HG03571 (cell line): Measurements from ENCODE around the gene SLC31A1.
A peak's percentile ranks its signal among the peaks of the same experiment; 100 is the strongest.
"Not testable (repeated sequence)": the region's sequence is repeated elsewhere in the genome, so short reads cannot be mapped to it uniquely, and the experiment has no call there.

Source experiments
- ATAC-seq: cut with Tn5 transposase; IDR thresholded peaks from one replicate; pipeline ENCODE4 v1.9.1; 2021; ENCODE audit not compliant: unreplicated experiment

The SLC31A1 gene

DNA sequence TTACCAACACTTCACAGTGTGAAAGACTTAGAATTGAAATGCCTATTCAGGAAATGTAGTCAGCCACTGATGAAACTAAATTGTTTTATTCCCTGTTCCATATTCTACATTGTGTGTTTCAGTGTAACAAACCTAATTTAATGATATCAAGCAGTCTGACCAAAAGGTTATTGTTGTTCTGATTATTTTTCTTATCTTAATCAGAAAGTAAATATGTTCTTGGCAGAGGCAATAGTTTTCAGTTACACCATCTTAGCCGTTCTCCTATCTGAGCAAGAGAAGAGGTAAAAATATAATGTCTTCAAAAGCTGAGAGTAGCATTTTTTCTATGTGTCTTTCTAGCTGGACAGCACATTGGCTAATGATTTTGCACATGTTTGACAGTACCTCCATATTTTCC, 36.9 kb downstream of the SLC31A1 start:
- ATAC-seq: no peak

DNA sequence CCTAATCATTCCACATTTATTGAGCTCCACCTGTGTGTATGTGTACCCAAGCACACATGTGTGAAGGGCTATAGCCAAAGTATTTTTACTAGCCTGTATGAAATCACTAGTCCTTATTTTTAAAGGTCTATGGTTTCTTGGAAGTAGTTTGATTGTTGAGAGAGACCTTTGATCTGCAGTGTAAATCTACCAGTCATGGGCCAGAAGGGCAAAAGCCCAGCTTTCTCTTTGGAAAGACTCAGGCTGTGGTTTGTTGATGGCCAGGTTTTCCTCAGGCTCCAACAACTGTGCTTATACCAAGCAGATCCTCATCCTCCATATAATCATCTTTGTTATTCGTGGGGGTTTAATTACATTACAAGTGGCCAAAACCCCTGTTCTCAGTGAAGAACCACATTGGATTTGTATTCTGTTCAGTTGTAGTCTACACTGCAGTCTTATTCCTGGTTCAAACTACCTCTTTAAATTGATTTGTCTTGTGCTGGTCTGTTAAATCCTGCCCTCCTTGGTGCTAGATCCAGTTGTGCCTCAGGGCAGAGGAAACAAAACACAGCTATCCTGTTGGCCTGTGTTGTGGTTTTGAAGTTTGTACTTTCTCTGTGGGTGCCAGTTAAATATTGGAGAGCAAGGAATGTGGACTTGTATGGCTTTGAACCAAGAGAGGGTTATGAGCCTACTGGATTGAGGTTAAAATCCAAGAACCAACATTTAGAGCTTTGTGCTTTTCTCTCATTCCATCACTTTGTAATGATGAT, 40.8 kb downstream of the SLC31A1 start:
- no peak for ATAC-seq

GRCh38 chr9:113266174-113266573, 44.8 kb downstream of the SLC31A1 start:
- ATAC-seq: no peak

DNA sequence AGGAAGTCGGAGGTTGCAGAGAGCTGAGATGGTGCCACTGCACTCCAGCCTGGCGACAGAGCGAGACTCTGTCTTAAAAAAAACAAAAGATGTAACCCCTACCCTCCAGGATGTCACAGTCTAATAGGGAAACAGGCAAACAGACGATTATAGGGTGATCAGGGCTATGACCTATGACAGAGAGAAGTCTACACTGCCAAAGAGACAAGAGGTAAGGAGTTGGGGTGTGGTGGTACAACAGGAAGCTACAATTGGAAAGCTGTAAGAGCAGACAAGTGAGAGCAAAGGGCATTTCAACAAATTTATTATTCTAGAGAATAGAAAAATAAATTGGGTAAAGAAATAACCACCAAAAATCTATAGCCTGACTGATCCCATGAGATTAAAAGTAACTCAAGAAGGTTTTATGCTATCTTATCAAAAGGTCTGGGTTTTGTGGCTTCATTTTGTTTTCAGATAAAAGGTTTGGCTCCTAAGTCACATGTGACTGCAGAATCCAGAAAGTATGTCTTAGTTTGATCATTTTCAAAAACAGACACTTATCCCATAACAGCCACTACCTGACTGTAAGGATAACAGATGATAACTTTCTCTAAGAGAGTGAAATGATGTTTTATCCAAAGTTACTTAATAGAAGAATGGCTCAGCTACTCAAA, 46.7 kb downstream of the SLC31A1 start:
- ATAC-seq: no peak

DNA sequence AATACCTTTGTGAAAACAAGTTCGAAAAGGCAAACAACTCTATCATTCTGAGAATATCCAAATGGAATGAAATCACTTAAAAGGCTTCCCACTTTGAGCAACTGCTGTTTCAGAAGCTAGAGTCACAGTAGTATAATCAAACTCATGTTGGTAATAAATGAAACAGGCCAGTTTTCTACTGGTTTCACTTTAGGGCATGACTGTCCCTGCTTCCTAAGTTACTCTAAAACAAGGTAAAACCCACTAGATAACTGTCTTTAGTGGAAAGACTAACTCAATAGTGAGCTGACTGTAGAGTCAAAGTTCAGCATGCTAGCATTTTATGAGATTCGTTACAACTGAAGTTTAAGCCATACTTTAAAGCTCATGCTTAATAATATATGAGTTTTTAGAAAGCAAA, 48.0 kb downstream of the SLC31A1 start:
- no peak for ATAC-seq

DNA sequence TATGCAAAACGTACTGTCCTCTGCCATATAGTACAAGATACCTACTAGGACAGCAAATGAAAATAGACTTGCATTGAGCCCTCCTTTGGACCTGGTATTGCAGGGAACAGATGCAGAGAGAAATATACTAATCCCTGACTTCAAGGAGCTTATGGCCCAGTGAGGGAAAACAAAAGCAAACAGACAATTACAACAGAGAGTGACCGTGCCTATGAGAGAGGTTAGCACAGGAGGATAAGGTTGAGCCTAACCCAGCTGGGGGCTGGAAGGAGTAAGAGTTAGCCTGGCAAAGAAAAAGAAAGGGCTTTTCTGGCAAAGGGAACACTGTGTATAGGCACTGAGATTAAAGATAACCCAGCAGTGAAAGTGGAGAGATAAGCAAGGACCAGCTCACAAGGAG, 48.5 kb downstream of the SLC31A1 start:
- no peak for ATAC-seq

- ATAC-seq: peak; percentile 11
These were observed 53.3 kb downstream of the SLC31A1 start for GRCh38 chr9:113274474-113275156.

- ATAC-seq: peak; percentile 95
These were observed 54.1 kb downstream of the SLC31A1 start, which contains the start of the genes CDC26 and PRPF4 for GRCh38 chr9:113275157-113276131. CDC26 (minus strand) TSS chr9:113275572; CDS start chr9:113272507, 3,065 bp downstream. PRPF4 (plus strand) TSS chr9:113275658; CDS start chr9:113275744, 86 bp downstream.

- ATAC-seq: no peak
These were observed 57.5 kb downstream of the SLC31A1 start for GRCh38 chr9:113278840-113279239.

GRCh38 chr9:113281356-113281755, 60.0 kb downstream of the SLC31A1 start:
- ATAC-seq: no peak

GRCh38 chr9:113289091-113289490, 67.7 kb downstream of the SLC31A1 start:
- no peak for ATAC-seq

DNA sequence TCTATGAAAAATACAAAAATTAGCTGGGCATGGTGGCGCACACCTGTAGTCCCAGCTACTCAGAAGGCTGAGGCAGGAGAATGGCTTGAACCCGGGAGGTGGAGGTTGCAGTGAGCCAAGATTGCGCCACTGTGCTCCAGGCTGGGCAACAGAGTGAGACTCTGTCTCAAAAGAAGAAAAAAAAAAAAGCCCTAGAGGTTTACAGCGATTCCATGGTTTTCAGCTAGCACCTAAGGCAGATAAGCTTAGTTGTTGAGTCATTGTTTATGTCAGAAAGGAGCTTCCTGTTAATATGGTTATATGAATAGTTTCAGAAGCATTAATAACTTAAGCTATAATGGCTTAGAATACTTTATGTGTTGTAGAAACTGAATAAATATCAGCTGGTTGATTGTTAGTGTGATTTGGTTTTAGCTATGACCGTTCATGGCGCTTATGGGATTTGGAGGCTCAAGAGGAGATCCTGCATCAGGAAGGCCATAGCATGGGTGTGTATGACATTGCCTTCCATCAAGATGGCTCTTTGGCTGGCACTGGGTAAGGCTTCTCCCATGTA, 68.8 kb downstream of the SLC31A1 start:
- ATAC-seq: no peak

DNA sequence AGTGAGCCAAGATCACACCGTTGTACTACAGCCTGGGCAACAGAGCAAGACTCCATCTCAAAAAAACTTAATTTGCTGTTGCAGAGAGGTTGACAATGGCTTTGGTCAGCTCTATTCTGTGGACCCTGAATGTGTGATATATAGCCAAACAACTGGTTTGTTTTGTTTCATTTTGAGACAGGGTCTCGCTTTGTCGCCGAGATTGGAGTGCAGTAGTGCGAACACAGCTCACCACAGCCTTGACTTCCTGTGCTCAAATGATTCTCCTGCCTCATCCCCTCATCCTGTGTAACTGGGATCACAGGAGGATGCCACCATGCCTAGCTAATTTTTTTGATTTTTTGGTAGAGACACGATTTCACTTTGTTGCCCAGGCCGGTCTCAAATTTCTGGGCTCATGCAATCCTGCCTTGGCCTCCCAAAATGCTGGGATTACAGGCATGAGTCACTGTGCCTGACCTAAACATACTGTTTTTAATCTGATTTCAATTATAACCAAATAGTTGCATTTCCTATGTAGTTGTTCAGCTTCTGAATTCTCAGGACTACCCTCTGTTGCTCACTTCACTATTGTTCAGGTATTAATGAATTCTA, 72.0 kb downstream of the SLC31A1 start:
- no peak for ATAC-seq

DNA sequence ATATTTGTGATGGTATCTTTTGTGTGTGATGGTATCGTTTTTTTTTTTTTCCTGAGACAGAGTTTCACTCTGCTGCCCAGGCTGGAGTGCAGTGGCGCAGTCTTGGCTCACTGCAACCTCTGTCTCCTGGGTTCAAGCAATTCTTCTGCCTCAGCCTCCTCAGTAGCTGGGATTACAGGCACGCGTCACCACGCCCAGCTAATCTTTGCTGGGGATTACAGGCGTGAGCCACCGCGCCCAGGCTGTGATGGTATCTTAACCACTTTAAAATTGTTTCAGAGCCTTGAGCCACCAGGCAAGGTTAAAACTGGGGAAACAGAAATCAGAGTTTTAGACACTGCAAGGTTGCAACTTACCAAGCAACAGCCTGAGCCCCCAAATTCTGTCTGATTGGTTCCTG, 74.9 kb downstream of the SLC31A1 start:
- ATAC-seq: not testable (repeated sequence)

GRCh38 chr9:113296796-113297558, 75.6 kb downstream of the SLC31A1 start:
- no peak for ATAC-seq

GRCh38 chr9:113298311-113298710, 77.0 kb downstream of the SLC31A1 start:
- no peak for ATAC-seq

DNA sequence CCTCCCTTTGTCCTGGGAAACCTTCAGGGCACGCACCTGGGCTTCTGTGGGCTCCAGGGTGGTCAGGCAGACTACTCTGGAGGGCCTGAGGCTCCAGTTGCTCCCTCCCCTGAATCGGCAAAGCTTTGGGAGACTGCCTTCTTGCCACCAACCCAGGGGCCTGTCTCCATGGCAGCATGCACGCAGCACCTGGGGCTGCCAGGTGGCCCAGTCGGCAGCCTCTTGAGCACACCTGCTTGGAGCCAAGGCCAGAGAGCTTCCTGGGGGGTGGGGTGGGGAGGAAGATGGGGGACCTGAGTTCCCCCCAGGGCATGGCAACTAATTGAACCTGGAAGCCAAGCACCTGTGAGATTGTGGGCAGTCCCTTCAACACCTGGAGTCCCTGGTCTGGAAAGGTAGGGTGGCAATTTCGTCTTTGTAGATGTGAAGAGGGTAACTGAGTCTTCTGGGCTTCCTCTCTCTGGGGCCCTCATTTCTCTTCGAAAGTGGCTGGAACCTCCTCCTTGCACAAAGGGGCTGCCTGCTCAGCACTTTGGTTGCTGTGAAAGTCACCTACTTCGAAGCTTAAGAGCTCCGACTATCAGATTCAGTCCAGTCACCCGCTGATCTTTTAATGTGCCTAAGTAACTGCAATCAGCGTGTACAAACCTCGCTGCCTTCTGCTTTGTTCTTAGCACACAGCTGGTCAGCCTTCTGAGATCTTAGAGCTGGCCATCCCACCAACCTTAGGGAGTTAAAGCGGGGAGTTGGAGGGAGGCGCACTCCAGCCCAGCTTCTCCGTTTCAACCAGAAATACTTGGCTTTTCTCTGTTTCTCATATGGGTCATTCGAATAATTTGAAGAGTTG, 77.8 kb downstream of the SLC31A1 start:
- no peak for ATAC-seq

GRCh38 chr9:113299800-113300292, 78.5 kb downstream of the SLC31A1 start:
- ATAC-seq: no peak
